GM18907 (cell line): ENCODE data around the gene GON4L.
"Not testable (repeated sequence)": the region's sequence is repeated elsewhere in the genome, so short reads cannot be mapped to it uniquely, and the experiment has no call there.

Source experiments
- ATAC-seq: cut with Tn5 transposase; IDR thresholded peaks from one replicate; pipeline ENCODE4 v1.9.1; 2021; ENCODE audit warnings: mild to moderate bottlenecking, moderate library complexity; ENCODE audit not compliant: unreplicated experiment

Gene GON4L

GRCh38 chr1:155831279-155831976, 25.6 kb downstream of the GON4L start:
- ATAC-seq, result no peak

GRCh38 chr1:155827450-155827849, 29.6 kb downstream of the GON4L start:
- no peak for ATAC-seq

GRCh38 chr1:155816351-155816750, 40.7 kb downstream of the GON4L start:
- no peak for ATAC-seq

GRCh38 chr1:155813672-155814071, 43.3 kb downstream of the GON4L start:
- ATAC-seq, result no peak

- no peak for ATAC-seq
Measured at GRCh38 chr1:155812878-155813277, 44.1 kb downstream of the GON4L start.

- no peak for ATAC-seq
Measured at GRCh38 chr1:155809088-155809487, 47.9 kb downstream of the GON4L start.

GRCh38 chr1:155801149-155801548, 55.9 kb downstream of the GON4L start:
- ATAC-seq, result no peak

GRCh38 chr1:155795618-155796017, 61.4 kb downstream of the GON4L start:
- ATAC-seq, result not testable (repeated sequence)

GRCh38 chr1:155794605-155795245, 62.3 kb downstream of the GON4L start:
- no peak for ATAC-seq

GRCh38 chr1:155793213-155793612, 63.8 kb downstream of the GON4L start:
- no peak for ATAC-seq

- no peak for ATAC-seq
Measured at GRCh38 chr1:155777582-155777981, 79.4 kb downstream of the GON4L start.

GRCh38 chr1:155776414-155776813, 80.6 kb downstream of the GON4L start:
- no peak for ATAC-seq

- no peak for ATAC-seq
Measured at GRCh38 chr1:155773221-155773620, 83.8 kb downstream of the GON4L start.

GRCh38 chr1:155769257-155769656, 87.8 kb downstream of the GON4L start:
- ATAC-seq, result no peak

- ATAC-seq, result not testable (repeated sequence)
Measured at GRCh38 chr1:155767399-155767989, 89.5 kb downstream of the GON4L start.

- not testable (repeated sequence) for ATAC-seq
Measured at GRCh38 chr1:155763989-155764388, 93.0 kb downstream of the GON4L start.

GRCh38 chr1:155763090-155763815, 93.8 kb downstream of the GON4L start:
- not testable (repeated sequence) for ATAC-seq

- ATAC-seq, result no peak
Measured at GRCh38 chr1:155761736-155762405, 95.1 kb downstream of the GON4L start.

GRCh38 chr1:155760751-155761475, 96.1 kb downstream of the GON4L start:
- no peak for ATAC-seq

- no peak for ATAC-seq
Measured at GRCh38 chr1:155759966-155760630, 96.9 kb downstream of the GON4L start.
